Panc1 (cell line): ENCODE data around the gene BRAF.

Experiments used
- POLR2AphosphoS5 ChIP-seq: IDR thresholded peaks from 2 replicates; pipeline ENCODE4 v1.6.1; 2012; ENCODE audit warnings: mild to moderate bottlenecking, low read depth, low read length, moderate library complexity
- TCF7L2 ChIP-seq: IDR thresholded peaks from 2 replicates; pipeline ENCODE4 v1.6.1; 2011; ENCODE audit warnings: mild to moderate bottlenecking, low read depth, low read length, inconsistent platforms
- TF ChIP-seq, protein P1 (sequence below): fragments of 450-650 bp; IDR thresholded peaks from 2 replicates; pipeline ENCODE4 v1.5.1; 2017; ENCODE audit warnings: mild to moderate bottlenecking
- TF ChIP-seq, protein P2 (sequence below), 2 experiments: IDR thresholded peaks; 2 replicates each; pipeline ENCODE4 v1.6.1; 2011 to 2012; ENCODE audit warnings: low read depth in 2 of 2, control low read depth in 1 of 2, low read length in 1 of 2, mild to moderate bottlenecking in 1 of 2, moderate library complexity in 1 of 2; ENCODE audit not compliant: insufficient read depth in 1 of 2

DNA sequence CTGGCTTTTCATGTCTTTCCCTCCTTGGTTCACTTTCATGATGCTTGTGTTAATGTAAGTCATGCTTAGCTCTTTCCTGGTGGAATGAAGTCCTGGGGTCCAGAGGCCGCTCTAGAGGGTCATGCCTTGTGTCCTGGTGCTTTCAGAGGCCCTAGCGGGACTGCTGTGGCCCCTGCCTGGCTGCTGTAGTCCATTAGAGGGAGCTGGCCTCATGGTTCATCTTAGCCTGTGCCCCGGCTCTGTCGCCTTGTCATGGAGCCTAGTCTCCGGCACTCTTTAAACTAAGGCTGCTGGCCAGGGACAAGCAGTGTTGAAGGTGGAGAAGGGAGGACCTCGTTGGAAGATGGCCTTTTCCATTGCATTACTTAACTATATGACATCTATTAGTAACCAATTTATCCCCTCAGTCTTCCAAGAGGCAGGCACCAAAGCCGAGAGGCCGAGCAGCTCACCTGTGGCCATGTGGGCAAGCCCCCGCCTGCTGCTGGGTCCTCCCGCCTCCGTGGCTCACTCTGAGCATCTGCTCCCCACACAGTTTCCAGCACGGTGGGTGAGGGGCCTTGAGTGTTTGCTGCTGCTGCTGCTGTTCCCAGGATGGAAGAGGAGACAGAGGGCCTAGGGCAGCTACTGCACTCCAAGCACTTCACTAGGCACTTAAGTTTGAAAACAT is 233.2 kb downstream of the BRAF start:
- TF ChIP-seq, protein P1, sequence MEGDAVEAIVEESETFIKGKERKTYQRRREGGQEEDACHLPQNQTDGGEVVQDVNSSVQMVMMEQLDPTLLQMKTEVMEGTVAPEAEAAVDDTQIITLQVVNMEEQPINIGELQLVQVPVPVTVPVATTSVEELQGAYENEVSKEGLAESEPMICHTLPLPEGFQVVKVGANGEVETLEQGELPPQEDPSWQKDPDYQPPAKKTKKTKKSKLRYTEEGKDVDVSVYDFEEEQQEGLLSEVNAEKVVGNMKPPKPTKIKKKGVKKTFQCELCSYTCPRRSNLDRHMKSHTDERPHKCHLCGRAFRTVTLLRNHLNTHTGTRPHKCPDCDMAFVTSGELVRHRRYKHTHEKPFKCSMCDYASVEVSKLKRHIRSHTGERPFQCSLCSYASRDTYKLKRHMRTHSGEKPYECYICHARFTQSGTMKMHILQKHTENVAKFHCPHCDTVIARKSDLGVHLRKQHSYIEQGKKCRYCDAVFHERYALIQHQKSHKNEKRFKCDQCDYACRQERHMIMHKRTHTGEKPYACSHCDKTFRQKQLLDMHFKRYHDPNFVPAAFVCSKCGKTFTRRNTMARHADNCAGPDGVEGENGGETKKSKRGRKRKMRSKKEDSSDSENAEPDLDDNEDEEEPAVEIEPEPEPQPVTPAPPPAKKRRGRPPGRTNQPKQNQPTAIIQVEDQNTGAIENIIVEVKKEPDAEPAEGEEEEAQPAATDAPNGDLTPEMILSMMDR, result no peak
- no peak for TF ChIP-seq TCF7L2
- TF ChIP-seq POLR2AphosphoS5, result no peak
- TF ChIP-seq, protein P2, sequence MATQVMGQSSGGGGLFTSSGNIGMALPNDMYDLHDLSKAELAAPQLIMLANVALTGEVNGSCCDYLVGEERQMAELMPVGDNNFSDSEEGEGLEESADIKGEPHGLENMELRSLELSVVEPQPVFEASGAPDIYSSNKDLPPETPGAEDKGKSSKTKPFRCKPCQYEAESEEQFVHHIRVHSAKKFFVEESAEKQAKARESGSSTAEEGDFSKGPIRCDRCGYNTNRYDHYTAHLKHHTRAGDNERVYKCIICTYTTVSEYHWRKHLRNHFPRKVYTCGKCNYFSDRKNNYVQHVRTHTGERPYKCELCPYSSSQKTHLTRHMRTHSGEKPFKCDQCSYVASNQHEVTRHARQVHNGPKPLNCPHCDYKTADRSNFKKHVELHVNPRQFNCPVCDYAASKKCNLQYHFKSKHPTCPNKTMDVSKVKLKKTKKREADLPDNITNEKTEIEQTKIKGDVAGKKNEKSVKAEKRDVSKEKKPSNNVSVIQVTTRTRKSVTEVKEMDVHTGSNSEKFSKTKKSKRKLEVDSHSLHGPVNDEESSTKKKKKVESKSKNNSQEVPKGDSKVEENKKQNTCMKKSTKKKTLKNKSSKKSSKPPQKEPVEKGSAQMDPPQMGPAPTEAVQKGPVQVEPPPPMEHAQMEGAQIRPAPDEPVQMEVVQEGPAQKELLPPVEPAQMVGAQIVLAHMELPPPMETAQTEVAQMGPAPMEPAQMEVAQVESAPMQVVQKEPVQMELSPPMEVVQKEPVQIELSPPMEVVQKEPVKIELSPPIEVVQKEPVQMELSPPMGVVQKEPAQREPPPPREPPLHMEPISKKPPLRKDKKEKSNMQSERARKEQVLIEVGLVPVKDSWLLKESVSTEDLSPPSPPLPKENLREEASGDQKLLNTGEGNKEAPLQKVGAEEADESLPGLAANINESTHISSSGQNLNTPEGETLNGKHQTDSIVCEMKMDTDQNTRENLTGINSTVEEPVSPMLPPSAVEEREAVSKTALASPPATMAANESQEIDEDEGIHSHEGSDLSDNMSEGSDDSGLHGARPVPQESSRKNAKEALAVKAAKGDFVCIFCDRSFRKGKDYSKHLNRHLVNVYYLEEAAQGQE (IDR thresholded peaks at IDR 0.05; ENCODE audit: insufficient read depth in 1 of 2, low read depth in 2 of 2, low read length in 1 of 2), result no peak
